K562 (cell line): Measurements from ENCODE around the gene IQGAP3. TPM values are rescaled to one million over a fixed set of nuclear protein-coding genes. Genes with fewer than 3 reads are reported as not detected.

Source experiments
- ATAC-seq: fragments of 200-7000 bp; cut with Tn5 transposase; 3 replicates; pipeline ENCODE4 v1.9.1; 2020; ENCODE audit warnings: moderate library complexity
- BruUV-seq: library from RNA; stranded (reverse); fragments of 400-500 nt; replicated peaks from 2 replicates; lab custom pipeline; 2021; lab: Mats Ljungman, UMichigan
- CTCF ChIA-PET: fragments of 300-600 bp; formaldehyde crosslinking; extraction: SDS; loops from one replicate; lab custom pipeline; 2021; ENCODE audit warnings: low intra/inter-chr PET ratio; lab: Yijun Ruan, JAX
- POLR2A ChIA-PET: fragments of 300-600, 350-650 bp; sonication (Branson Sonifier 250); formaldehyde crosslinking; extraction: SDS; loops from one replicate; lab custom pipeline; 2021; ENCODE audit warnings: antibody characterized with exemption, inconsistent platforms; lab: Yijun Ruan, JAX
- DNase-seq, 4 experiments: peaks; one replicate each; pipeline versions ENCODE4 v3.0.0 to v3.0.0-alpha.2; 2011 to 2018; ENCODE audit warnings: low spot score in 3 of 4, mixed read lengths in 3 of 4; ENCODE audit errors: extremely low read depth in 1 of 4
- FAIRE-seq: peaks from 2 replicates; lab custom pipeline; 2011; peaks lifted over from hg19 to GRCh38; lab: Jason Lieb, UNC
- H2AFZ ChIP-seq: 2 replicates; pipeline ENCODE4 v1.6.0; 2011; ENCODE audit warnings: low read depth, low read length, control low read depth, inconsistent platforms
- H3K27ac ChIP-seq: fragments of 200-600 bp; 3 replicates; pipeline ENCODE4 v1.8.0; 2011; ENCODE audit warnings: low read depth, mild to moderate bottlenecking, control low read depth, inconsistent platforms, low read length, moderate library complexity, mixed read lengths; ENCODE audit errors: extremely low read depth
- H3K27me3 ChIP-seq, 2 experiments: fragments of 300-600 bp in 1 of 2; 2 replicates in 1 of 2; 3 replicates in 1 of 2; pipeline versions ENCODE4 v1.6.0 to v1.8.0; 2011; ENCODE audit warnings: inconsistent platforms in 2 of 2, low read length in 2 of 2, mild to moderate bottlenecking in 1 of 2, mixed read lengths in 1 of 2, moderate library complexity in 1 of 2; ENCODE audit not compliant: control insufficient read depth in 2 of 2, insufficient read depth in 2 of 2
- H3K36me3 ChIP-seq: fragments of 300-600 bp; 3 replicates; pipeline ENCODE4 v1.8.0; 2011; ENCODE audit warnings: mild to moderate bottlenecking, low read length, inconsistent platforms; ENCODE audit not compliant: control insufficient read depth, insufficient read depth
- H3K4me1 ChIP-seq, 2 experiments: fragments of 200-600 bp in 1 of 2; replicated peaks in 1 of 2; 2 replicates in 1 of 2; 3 replicates in 1 of 2; pipeline versions ENCODE4 v1.5.1 to v1.8.0; 2011; ENCODE audit warnings: inconsistent platforms in 2 of 2, low read length in 2 of 2, mild to moderate bottlenecking in 1 of 2, mixed read lengths in 1 of 2, moderate library complexity in 1 of 2; ENCODE audit not compliant: control insufficient read depth in 2 of 2, insufficient read depth in 2 of 2
- H3K4me2 ChIP-seq: 2 replicates; pipeline ENCODE4 v1.6.1; 2011; ENCODE audit warnings: low read length, control low read depth, inconsistent platforms, mixed read lengths; ENCODE audit not compliant: insufficient read depth
- H3K4me3 ChIP-seq: fragments of 200-600 bp; sonication (generic), shearing (Covaris generic); 2 replicates; pipeline ENCODE4 v1.5.1; 2016; ENCODE audit warnings: control low read depth, inconsistent platforms
- H3K79me2 ChIP-seq: fragments of 200-600 bp; 3 replicates; pipeline ENCODE4 v1.8.0; 2011; ENCODE audit warnings: low read length, inconsistent platforms; ENCODE audit not compliant: control insufficient read depth, insufficient read depth
- H3K9ac ChIP-seq, 2 experiments: 2 replicates each; pipeline versions ENCODE4 v1.6.0 to v1.6.1; 2011; ENCODE audit warnings: low read depth in 2 of 2, low read length in 2 of 2, control low read depth in 1 of 2, inconsistent platforms in 1 of 2, mild to moderate bottlenecking in 1 of 2, mixed read lengths in 1 of 2; ENCODE audit not compliant: insufficient read depth in 1 of 2
- H3K9me1 ChIP-seq: one replicate; pipeline ENCODE4 v1.6.0; 2011; ENCODE audit warnings: inconsistent platforms, mild to moderate bottlenecking, low read length, moderate library complexity; ENCODE audit not compliant: control insufficient read depth, insufficient read depth
- H3K9me3 ChIP-seq: replicated peaks from 2 replicates; pipeline ENCODE4 v1.5.1; 2011; ENCODE audit warnings: low read depth, low read length, inconsistent platforms; ENCODE audit not compliant: control insufficient read depth, insufficient read depth
- H4K20me1 ChIP-seq: replicated peaks from 2 replicates; pipeline ENCODE4 v1.6.1; 2011; ENCODE audit warnings: low read length, inconsistent platforms, mixed read lengths; ENCODE audit not compliant: control insufficient read depth, insufficient read depth
- BRF1 ChIP-seq: IDR thresholded peaks from 3 replicates; pipeline ENCODE4 v1.6.1; 2011; ENCODE audit warnings: borderline replicate concordance, mild to moderate bottlenecking; ENCODE audit not compliant: insufficient read length; ENCODE audit errors: extremely low read depth
- CBFA2T3 ChIP-seq: fragments of 450-650 bp; IDR thresholded peaks from 2 replicates; pipeline ENCODE4 v1.6.1; 2017
- CBFB ChIP-seq: sonication (generic); formaldehyde crosslinking; IDR thresholded peaks from 2 replicates; pipeline ENCODE4 v1.4.0; 2020; ENCODE audit warnings: mild to moderate bottlenecking, missing genetic modification reagents
- DDX20 ChIP-seq: fragments of 450-650 bp; IDR thresholded peaks from 2 replicates; pipeline ENCODE4 v1.6.1; 2016; ENCODE audit warnings: missing genetic modification characterization, low read depth, mild to moderate bottlenecking, missing compliant biosample characterization, moderate library complexity
- ERF ChIP-seq: fragments of 450-650 bp; formaldehyde crosslinking; IDR thresholded peaks from 2 replicates; pipeline ENCODE4 v1.4.0; 2020; ENCODE audit warnings: mild to moderate bottlenecking, mixed read lengths
- HMGN3 ChIP-seq: IDR thresholded peaks from 2 replicates; pipeline ENCODE4 v1.6.1; 2011; ENCODE audit warnings: borderline replicate concordance, low read depth, mild to moderate bottlenecking, mixed read lengths, low read length; ENCODE audit not compliant: insufficient read length; ENCODE audit errors: extremely low read depth
- KDM1A ChIP-seq, 2 experiments: fragments of 450-650 bp; IDR thresholded peaks; 2 replicates each; pipeline ENCODE4 v1.6.1; 2016; ENCODE audit warnings: mild to moderate bottlenecking in 2 of 2
- MEIS2 ChIP-seq: fragments of 450-650 bp; IDR thresholded peaks from 2 replicates; pipeline ENCODE4 v1.6.1; 2014; ENCODE audit warnings: mild to moderate bottlenecking; ENCODE audit not compliant: partially characterized antibody
- MYBL2 ChIP-seq, 2 experiments: fragments of 450-650 bp in 1 of 2; sonication (generic) in 1 of 2; formaldehyde crosslinking in 1 of 2; IDR thresholded peaks; 2 replicates each; pipeline versions ENCODE4 v1.6.1 to v1.8.1; 2017 to 2022; ENCODE audit warnings: borderline replicate concordance in 1 of 2, inconsistent platforms in 1 of 2, low read depth in 1 of 2, mild to moderate bottlenecking in 1 of 2, missing genetic modification reagents in 1 of 2, moderate library complexity in 1 of 2
- NFE2 ChIP-seq: IDR thresholded peaks from 2 replicates; pipeline ENCODE4 v1.6.1; 2014; ENCODE audit warnings: antibody characterized with exemption, low read depth
- NFE2L1 ChIP-seq: fragments of 450-650 bp; IDR thresholded peaks from 2 replicates; pipeline ENCODE4 v1.6.1; 2016; ENCODE audit warnings: missing genetic modification characterization, low read depth, mild to moderate bottlenecking, missing compliant biosample characterization, moderate library complexity, borderline replicate concordance
- NONO ChIP-seq, 2 experiments: fragments of 200-400 bp in 1 of 2; fragments of 450-650 bp in 1 of 2; formaldehyde crosslinking in 1 of 2; IDR thresholded peaks; 2 replicates each; pipeline ENCODE4 v1.6.1; 2017; ENCODE audit warnings: low read depth in 2 of 2, mild to moderate bottlenecking in 2 of 2, moderate library complexity in 2 of 2, low read length in 1 of 2
- ZFP36 ChIP-seq: fragments of 150-350 bp; IDR thresholded peaks from 2 replicates; pipeline ENCODE4 v1.6.1; 2018; ENCODE audit warnings: low read length, low read depth; ENCODE audit not compliant: partially characterized antibody
- ZNF316 ChIP-seq: fragments of 450-650 bp; IDR thresholded peaks from 2 replicates; pipeline ENCODE4 v1.6.1; 2016
- ZNF384 ChIP-seq: IDR thresholded peaks from 2 replicates; pipeline ENCODE4 v1.6.1; 2012; ENCODE audit warnings: low read depth, low read length, improper control_type of control experiment
- WGBS: fragments of 100-300 bp; shearing (Covaris generic); methylation state at CpG from one replicate; pipeline ENCODE4 v1.1.6; 2016; ENCODE audit warnings: low coverage, mixed read lengths; ENCODE audit not compliant: insufficient coverage; ENCODE audit errors: missing lambda C conversion rate; 5-methylcytosine and 5-hydroxymethylcytosine counted together
- in situ Hi-C: fragments of 300-500 bp; cut with MboI; formaldehyde crosslinking; loops from 4 replicates; pipeline ENCODE4 v1.15.0; 2018; ENCODE audit warnings: inconsistent platforms, mixed read lengths
- intact Hi-C: fragments of 100-400 bp; cut with micrococcal nuclease; formaldehyde crosslinking; loops from 2 replicates; pipeline ENCODE4 v1.14.2; 2022
- polyA plus RNA-seq, 8 experiments: library from polyadenylated mRNA; depleted of rRNA in 4 of 8; stranded (reverse) in 5 of 8; unstranded in 3 of 8; fragments of >200 nt; fragmentation: Nextera tagmentation in 2 of 8; fragmentation: Illumina TruSeq in 1 of 8; extraction: Ambion mirVana in 2 of 8; extraction: Trizol in 1 of 8; gene quantifications; 2 replicates each; pipeline versions ENCODE4 v1.2.1 to v1.2.3, GENCODE V29; 2011 to 2014; ENCODE audit warnings: inconsistent platforms in 1 of 8, missing spikeins in 1 of 8
- total RNA-seq, 7 experiments: library from RNA; depleted of rRNA in 6 of 7; stranded (reverse); fragments of >200 nt in 6 of 7; fragmentation: Illumina TruSeq in 2 of 7; extraction: Trizol in 2 of 7; gene quantifications; 2 replicates each; pipeline versions ENCODE4 v1.2.1 to v1.2.3, GENCODE V29; 2011 to 2021; ENCODE audit warnings: low replicate concordance in 1 of 7
- TF ChIP-seq, protein P1 (sequence below): IDR thresholded peaks from 2 replicates; pipeline ENCODE4 v1.6.1; 2014; ENCODE audit warnings: antibody characterized with exemption
- TF ChIP-seq, protein P2 (sequence below): fragments of 450-650 bp; formaldehyde crosslinking; IDR thresholded peaks from 2 replicates; pipeline ENCODE4 v1.4.0; 2020; ENCODE audit warnings: mild to moderate bottlenecking, mixed read lengths

The IQGAP3 gene
- total and polyA plus RNA-seq, 9 of the 15 experiments (the other 6 are each of a cell fraction or from before 2014, with no cell fraction given), result 1.4 to 16.6 (median 11.9) TPM

DNA sequence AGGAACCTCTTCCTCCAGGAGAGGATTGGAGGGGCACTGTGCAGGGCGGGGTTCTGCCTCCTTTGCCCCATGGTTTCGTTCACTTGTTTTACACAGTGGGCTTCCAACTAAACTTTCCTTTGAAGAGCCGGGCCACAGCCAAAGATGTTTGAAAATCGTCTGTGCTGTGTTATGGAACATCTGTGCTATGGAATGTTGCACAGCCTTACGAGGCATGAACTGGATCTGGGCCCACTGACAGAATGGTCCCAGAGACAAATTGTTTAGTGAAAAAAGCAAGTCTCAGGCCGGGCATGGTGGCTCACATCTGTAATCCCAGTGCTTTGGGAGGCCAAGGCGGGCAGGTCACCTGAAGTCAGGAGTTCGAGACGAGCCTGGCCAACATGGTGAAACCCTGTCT lies 59.2 kb downstream of the IQGAP3 start (continued):
- TF ChIP-seq MEIS2 (no peak), NONO (IDR thresholded peaks at IDR 0.05; ENCODE audit: low read depth in 2 of 2, low read length in 1 of 2) (no peak), NFE2 (no peak), CBFB (no peak), NFE2L1 (tag) (no peak)

DNA sequence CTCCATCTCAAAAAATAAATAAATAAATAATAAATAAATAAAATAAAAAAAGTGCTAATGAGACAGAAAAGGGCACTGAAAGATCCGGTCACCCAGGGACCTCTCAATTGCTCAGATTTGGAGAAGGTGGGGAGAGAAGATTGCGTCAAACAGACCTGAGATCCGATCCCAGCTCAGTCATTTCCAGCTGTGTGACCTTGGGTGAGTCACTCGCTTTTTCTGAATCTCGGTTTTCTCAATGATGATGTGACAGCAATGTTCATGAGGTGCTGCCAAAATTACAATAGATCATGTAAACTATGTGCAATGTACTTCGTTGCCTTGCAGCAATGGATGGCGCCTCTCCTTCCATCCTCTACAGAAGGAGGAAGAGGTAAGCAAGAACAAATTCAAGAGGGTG lies 60.7 kb downstream of the IQGAP3 start:
- Histone ChIP-seq H3K27ac (no peak overlapping the region), H3K27me3 (peaks cover 0 to 5% of the 10 kb centered on the region in 2 experiments; a peak in 2 of 5 replicates), H3K79me2 (no peaks in the 10 kb centered on the region), H3K4me3 (no peak overlapping the region), H3K36me3 (no peaks in the 10 kb centered on the region), H3K4me2 (no peak overlapping the region), H3K9me1 (no peaks in the 10 kb centered on the region), H3K4me1 (peaks cover 7 to 11% of the 10 kb centered on the region in 2 experiments; a peak in 3 of 5 replicates), H3K9ac (no peak overlapping the region), H3K9me3 (no peaks in the 10 kb centered on the region), H2AFZ (no peak overlapping the region), H4K20me1 (no peaks in the 10 kb centered on the region)
- DNase-seq (no peak), FAIRE-seq (no peak), ATAC-seq (no peak)
- 19% methylated on average over 7 of the region's 7 CpGs for WGBS
- intact Hi-C loops, result no loop called here
- in situ Hi-C loops, result no loop called here
- POLR2A ChIA-PET, result interaction anchor here (1.2 kb wide), 1 partner anchor 11 kb away, joined by 4 read pairs; the partner anchor contains the start of gene MEF2D
- CTCF ChIA-PET, result no interaction called here
- no TSS peak for BruUV-seq
- peak; percentile 26 for TF ChIP-seq ZFP36
- no peak for TF ChIP-seq HMGN3
- no peak for TF ChIP-seq MYBL2 (IDR thresholded peaks at IDR 0.05; ENCODE audit: low read depth)
- TF ChIP-seq MYBL2 (CRISPR knock-in tag; IDR thresholded peaks at IDR 0.05; ENCODE audit: borderline replicate concordance), result no peak
- no peak for TF ChIP-seq BRF1
- TF ChIP-seq ZNF384, result no peak
- peak; percentile 51 to 65; a peak in 3 of 4 replicates for TF ChIP-seq KDM1A (IDR thresholded peaks at IDR 0.05)
- TF ChIP-seq DDX20 (tag), result no peak
- peak; percentile 49 for TF ChIP-seq CBFA2T3
- TF ChIP-seq, protein P1, sequence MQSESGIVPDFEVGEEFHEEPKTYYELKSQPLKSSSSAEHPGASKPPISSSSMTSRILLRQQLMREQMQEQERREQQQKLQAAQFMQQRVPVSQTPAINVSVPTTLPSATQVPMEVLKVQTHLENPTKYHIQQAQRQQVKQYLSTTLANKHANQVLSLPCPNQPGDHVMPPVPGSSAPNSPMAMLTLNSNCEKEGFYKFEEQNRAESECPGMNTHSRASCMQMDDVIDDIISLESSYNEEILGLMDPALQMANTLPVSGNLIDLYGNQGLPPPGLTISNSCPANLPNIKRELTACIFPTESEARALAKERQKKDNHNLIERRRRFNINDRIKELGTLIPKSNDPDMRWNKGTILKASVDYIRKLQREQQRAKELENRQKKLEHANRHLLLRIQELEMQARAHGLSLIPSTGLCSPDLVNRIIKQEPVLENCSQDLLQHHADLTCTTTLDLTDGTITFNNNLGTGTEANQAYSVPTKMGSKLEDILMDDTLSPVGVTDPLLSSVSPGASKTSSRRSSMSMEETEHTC, result no peak
- no peak for TF ChIP-seq ERF (CRISPR knock-in tag)
- peak; percentile 19 for TF ChIP-seq MEIS2
- peak; percentile 12; the same call in 1 of the 2 replicates for TF ChIP-seq ZNF316
- TF ChIP-seq, protein P2, sequence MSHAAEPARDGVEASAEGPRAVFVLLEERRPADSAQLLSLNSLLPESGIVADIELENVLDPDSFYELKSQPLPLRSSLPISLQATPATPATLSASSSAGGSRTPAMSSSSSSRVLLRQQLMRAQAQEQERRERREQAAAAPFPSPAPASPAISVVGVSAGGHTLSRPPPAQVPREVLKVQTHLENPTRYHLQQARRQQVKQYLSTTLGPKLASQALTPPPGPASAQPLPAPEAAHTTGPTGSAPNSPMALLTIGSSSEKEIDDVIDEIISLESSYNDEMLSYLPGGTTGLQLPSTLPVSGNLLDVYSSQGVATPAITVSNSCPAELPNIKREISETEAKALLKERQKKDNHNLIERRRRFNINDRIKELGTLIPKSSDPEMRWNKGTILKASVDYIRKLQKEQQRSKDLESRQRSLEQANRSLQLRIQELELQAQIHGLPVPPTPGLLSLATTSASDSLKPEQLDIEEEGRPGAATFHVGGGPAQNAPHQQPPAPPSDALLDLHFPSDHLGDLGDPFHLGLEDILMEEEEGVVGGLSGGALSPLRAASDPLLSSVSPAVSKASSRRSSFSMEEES (CRISPR knock-in tag), result no peak
